GM23338 (cell line): ENCODE data around the gene PITPNC1.

Experiments used
- CREB1 ChIP-seq: fragments of 250-450 bp; sonication (Bioruptor Pico); IDR thresholded peaks from 2 replicates; pipeline ENCODE4 v1.5.0; 2020; ENCODE audit warnings: low read depth, mild to moderate bottlenecking, moderate library complexity
- CTCF ChIP-seq, 2 experiments: fragments of 200-600 bp in 1 of 2; sonication (generic) in 1 of 2; conservative IDR thresholded peaks; 2 replicates each; pipeline versions ENCODE4 v1.5.1 to v1.6.1; 2016 to 2017; ENCODE audit warnings: antibody characterized with exemption in 2 of 2, low read depth in 2 of 2, mild to moderate bottlenecking in 2 of 2, moderate library complexity in 1 of 2
- ETS1 ChIP-seq: IDR thresholded peaks from 2 replicates; pipeline ENCODE4 v1.6.1; 2016; ENCODE audit warnings: antibody characterized with exemption
- EZH2 ChIP-seq: fragments of 200-600 bp; sonication (generic); IDR thresholded peaks from one replicate; pipeline ENCODE4 v1.8.0; 2017; ENCODE audit warnings: antibody characterized with exemption, mild to moderate bottlenecking, low read depth; ENCODE audit not compliant: unreplicated experiment
- EZH2phosphoT487 ChIP-seq: fragments of 200-600 bp; sonication (generic); IDR thresholded peaks from one replicate; pipeline ENCODE4 v1.8.1; 2018; ENCODE audit warnings: antibody characterized with exemption; ENCODE audit not compliant: unreplicated experiment
- JUNB ChIP-seq: IDR thresholded peaks from one replicate; pipeline ENCODE4 v1.6.1; 2016; ENCODE audit warnings: antibody characterized with exemption; ENCODE audit not compliant: unreplicated experiment
- NANOG ChIP-seq: IDR thresholded peaks from 2 replicates; pipeline ENCODE4 v1.6.1; 2016; ENCODE audit warnings: antibody characterized with exemption, borderline replicate concordance
- POLR2AphosphoS5 ChIP-seq: IDR thresholded peaks from 2 replicates; pipeline ENCODE4 v1.6.1; 2016; ENCODE audit warnings: antibody characterized with exemption, low read depth
- REST ChIP-seq: IDR thresholded peaks from one replicate; pipeline ENCODE4 v1.6.1; 2018; ENCODE audit warnings: antibody characterized with exemption; ENCODE audit not compliant: unreplicated experiment
- STAT1 ChIP-seq: IDR thresholded peaks from one replicate; pipeline ENCODE4 v1.6.1; 2016; ENCODE audit warnings: antibody characterized with exemption; ENCODE audit not compliant: unreplicated experiment
- ZNF114 ChIP-seq: fragments of 250-450 bp; sonication (Bioruptor Pico); IDR thresholded peaks from 2 replicates; pipeline ENCODE4 v1.5.0; 2020; ENCODE audit warnings: mild to moderate bottlenecking, moderate library complexity
- ZNF331 ChIP-seq: fragments of 250-450 bp; sonication (Bioruptor Pico); IDR thresholded peaks from 2 replicates; pipeline ENCODE4 v1.5.0; 2020; ENCODE audit warnings: low read depth, mild to moderate bottlenecking, moderate library complexity
- ZNF462 ChIP-seq: fragments of 250-450 bp; sonication (Bioruptor Pico); IDR thresholded peaks from 2 replicates; pipeline ENCODE4 v1.5.0; 2020; ENCODE audit warnings: mild to moderate bottlenecking, moderate library complexity

- TF ChIP-seq CTCF (conservative IDR thresholded peaks at IDR 0.05; ENCODE audit: low read depth in 2 of 2) (no peak), EZH2 (no peak), POLR2AphosphoS5 (no peak), REST (no peak), EZH2phosphoT487 (no peak), CREB1 (CRISPR knock-in tag) (no peak), ZNF462 (CRISPR knock-in tag) (no peak), ZNF331 (no peak), ETS1 (no peak), JUNB (no peak), NANOG (no peak), ZNF114 (CRISPR knock-in tag) (no peak), STAT1 (no peak)
Observed at GRCh38 chr17:67517325-67517724, 140.2 kb downstream of the PITPNC1 start.
